Peyer's patch (tissue), 4 donors: ENCODE data around the gene EOLA1. TPM values are rescaled to one million over a fixed set of nuclear protein-coding genes. Genes with fewer than 3 reads are reported as not detected.
A peak's percentile ranks its signal among the peaks of the same experiment; 100 is the strongest.

Experiments used
- DNase-seq, 3 donors: peaks; one replicate each; pipeline ENCODE4 v3.0.0-alpha.2; 2017 to 2019
- H3K27ac ChIP-seq, 4 donors: fragments of 200-600 bp; sonication (generic); one replicate each; pipeline ENCODE4 v1.5.1; 2016 to 2019
- H3K27me3 ChIP-seq, 2 donors: fragments of 200-600 bp; sonication (generic); one replicate each; pipeline ENCODE4 v1.5.1; 2019
- H3K36me3 ChIP-seq, 3 donors: fragments of 200-600 bp; sonication (generic); one replicate each; pipeline ENCODE4 v1.5.1; 2016 to 2019
- H3K4me1 ChIP-seq, 4 donors: fragments of 200-600 bp; sonication (generic); one replicate each; pipeline ENCODE4 v1.5.1; 2016 to 2019
- H3K4me3 ChIP-seq, 4 donors: fragments of 200-600 bp; sonication (generic); 1 replicate in 3 of 4; 2 replicates in 1 of 4; pipeline ENCODE4 v1.5.1; 2016 to 2019; ENCODE audit warnings: mild to moderate bottlenecking in 1 of 4
- H3K9me3 ChIP-seq, 4 donors: fragments of 200-600 bp; sonication (generic); one replicate each; pipeline ENCODE4 v1.5.1; 2016 to 2019; ENCODE audit warnings: mild to moderate bottlenecking in 1 of 4
- POLR2A ChIP-seq, 2 donors: fragments of 450-650 bp; IDR thresholded peaks; one replicate each; pipeline ENCODE4 v1.5.1; 2017; ENCODE audit warnings: antibody characterized with exemption in 2 of 2, mild to moderate bottlenecking in 2 of 2, moderate library complexity in 2 of 2
- total RNA-seq, 4 donors: library from RNA; depleted of rRNA; stranded (reverse); fragments of >200 nt; gene quantifications; one replicate each; pipeline ENCODE4 v1.1.0, GENCODE V29; 2016
- TF ChIP-seq, protein P1 (sequence below), 6 experiments: fragments of 450-650 bp in 4 of 6; fragments of 200-600 bp in 2 of 6; sonication (generic) in 1 of 6; IDR thresholded peaks; one replicate each; pipeline ENCODE4 v1.5.1; 2017 to 2019; ENCODE audit warnings: antibody characterized with exemption in 6 of 6, mild to moderate bottlenecking in 3 of 6, moderate library complexity in 1 of 6

The EOLA1 gene
- total RNA-seq, 4 donors from 2014 or later: 11.9 to 23.1 (median 16.7) TPM

DNA sequence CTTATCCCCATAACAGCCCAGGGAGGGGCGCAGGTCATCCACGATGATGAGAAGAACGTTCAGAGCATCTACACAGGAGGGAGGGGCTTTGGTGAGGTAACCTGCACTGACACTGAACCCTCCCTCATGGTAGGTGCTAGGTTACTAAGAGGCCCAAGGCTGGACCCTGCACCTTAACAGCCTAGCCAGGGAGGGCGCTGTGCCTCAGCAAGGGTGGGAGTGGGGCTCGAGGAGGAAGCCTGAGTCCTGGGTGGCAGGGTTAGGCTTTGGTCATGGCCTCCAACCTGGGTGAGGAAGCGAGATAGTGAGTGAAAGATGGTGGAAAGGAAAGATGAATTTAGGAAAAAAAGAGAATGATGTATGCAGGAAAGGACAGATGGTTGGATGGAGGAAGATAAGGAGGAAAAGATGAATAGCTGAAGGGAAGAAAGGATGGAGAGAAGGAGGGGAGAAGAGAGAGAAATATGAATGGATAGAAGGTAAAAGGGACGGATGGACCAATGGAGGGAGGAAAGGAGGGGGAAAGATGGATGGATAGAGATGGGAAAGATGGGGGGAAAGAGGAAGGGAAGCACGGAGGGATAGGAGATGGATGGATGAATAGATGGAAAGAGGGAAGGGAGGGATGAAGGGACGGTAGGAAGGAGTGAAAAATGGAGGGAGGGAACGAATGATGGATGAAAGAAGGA is 36.4 kb upstream of the EOLA1 start:
- H3K27me3 ChIP-seq: no peaks in the 10 kb centered on the region
- peak in 2 of 3 donors; percentile 47 to 69 for DNase-seq
- H3K27ac ChIP-seq: peak overlapping the region; percentile 87 to 96 (median 90)
- H3K36me3 ChIP-seq: peaks cover 0 to 14% (median 0%) of the 10 kb centered on the region in 3 donors
- H3K4me1 ChIP-seq: peaks cover 0 to 5% (median 0%) of the 10 kb centered on the region in 4 donors
- TF ChIP-seq POLR2A (IDR thresholded peaks at IDR 0.05): no peak
- TF ChIP-seq, protein P1, sequence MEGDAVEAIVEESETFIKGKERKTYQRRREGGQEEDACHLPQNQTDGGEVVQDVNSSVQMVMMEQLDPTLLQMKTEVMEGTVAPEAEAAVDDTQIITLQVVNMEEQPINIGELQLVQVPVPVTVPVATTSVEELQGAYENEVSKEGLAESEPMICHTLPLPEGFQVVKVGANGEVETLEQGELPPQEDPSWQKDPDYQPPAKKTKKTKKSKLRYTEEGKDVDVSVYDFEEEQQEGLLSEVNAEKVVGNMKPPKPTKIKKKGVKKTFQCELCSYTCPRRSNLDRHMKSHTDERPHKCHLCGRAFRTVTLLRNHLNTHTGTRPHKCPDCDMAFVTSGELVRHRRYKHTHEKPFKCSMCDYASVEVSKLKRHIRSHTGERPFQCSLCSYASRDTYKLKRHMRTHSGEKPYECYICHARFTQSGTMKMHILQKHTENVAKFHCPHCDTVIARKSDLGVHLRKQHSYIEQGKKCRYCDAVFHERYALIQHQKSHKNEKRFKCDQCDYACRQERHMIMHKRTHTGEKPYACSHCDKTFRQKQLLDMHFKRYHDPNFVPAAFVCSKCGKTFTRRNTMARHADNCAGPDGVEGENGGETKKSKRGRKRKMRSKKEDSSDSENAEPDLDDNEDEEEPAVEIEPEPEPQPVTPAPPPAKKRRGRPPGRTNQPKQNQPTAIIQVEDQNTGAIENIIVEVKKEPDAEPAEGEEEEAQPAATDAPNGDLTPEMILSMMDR (IDR thresholded peaks at IDR 0.05): peak in 2 of 6 experiments; percentile 18 to 21
- H3K9me3 ChIP-seq: no peaks in the 10 kb centered on the region
- peak overlapping the region; percentile 56 to 80 (median 70) for H3K4me3 ChIP-seq

DNA sequence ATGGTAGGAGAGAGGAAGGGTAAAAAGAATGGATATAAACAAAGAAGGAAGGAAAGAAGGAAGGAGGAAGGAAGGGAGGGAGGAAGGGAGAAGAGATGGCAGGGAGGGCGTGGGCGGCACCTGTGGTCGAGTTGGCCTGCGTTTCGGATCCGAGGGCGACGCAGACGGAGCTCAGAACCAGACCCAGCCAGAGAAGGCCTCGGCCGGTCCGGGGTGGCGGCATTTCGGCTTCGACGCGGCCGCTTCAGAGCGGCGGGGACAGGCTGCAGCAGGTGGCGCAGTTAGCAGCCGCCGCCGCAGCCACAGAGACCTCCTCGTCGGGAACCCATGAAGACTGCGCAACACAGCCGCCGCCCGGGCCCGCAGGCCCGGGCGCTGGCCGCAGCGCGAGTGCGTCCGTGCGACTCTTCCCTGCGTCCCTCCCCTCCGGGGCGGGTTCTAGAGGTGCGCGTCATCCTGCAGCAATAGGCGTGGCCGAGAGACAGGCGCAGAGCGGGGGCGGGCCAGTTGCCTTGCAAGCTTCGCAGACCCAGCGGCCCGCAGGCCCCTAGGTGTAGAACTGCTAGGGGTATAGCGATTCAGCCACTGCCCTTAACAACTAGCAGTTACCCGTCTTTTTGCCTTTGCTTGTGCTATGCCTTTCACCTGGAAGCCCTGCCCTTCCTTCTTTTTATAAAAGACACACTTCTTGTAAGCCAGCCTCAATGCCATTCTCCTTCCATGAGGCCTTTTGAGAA is 35.7 kb upstream of the EOLA1 start, which contains the start of gene IDS:
Gene IDS, minus strand, starts transcription at position 392 of the 737 bp plus-strand sequence. Its CDS starts 169 bp downstream, at position 223.
- DNase-seq: peak; percentile 90 to 95 (median 90)
- Histone ChIP-seq H3K9me3 (no peaks in the 10 kb centered on the region), H3K36me3 (peaks cover 0 to 14% (median 0%) of the 10 kb centered on the region in 3 donors), H3K27ac (peak within 1 kb of the TSS; percentile 87 to 96 (median 90)), H3K4me3 (peak within 1 kb of the TSS; percentile 56 to 80 (median 70)), H3K27me3 (no peaks in the 10 kb centered on the region), H3K4me1 (peaks cover 0 to 5% (median 0%) of the 10 kb centered on the region in 4 donors)
- peak; percentile 91 for TF ChIP-seq POLR2A (IDR thresholded peaks at IDR 0.05)
- TF ChIP-seq, protein P1 (IDR thresholded peaks at IDR 0.05): no peak

DNA sequence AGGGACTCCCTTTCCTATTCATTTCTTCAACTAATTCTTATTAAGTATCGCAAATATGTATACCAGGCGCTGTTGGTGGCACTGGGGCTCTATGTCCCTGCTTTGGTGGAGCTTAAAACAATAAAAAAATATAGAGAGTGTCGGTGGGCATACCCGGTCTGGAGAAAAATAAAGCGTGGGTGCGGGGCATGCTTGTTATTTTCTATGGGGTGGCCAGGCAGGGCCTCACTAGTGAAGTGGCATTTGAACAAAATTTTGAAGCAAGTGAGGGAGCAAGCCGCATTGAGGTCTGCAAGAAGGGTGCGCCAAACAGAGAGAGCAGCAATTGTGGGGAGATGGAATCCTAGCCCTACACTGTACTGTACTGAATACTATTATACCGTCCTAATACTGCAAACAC is 35.1 kb upstream of the EOLA1 start:
- H3K4me3 ChIP-seq: peak overlapping the region in 1 of 4 donors; percentile 80
- TF ChIP-seq, protein P1 (IDR thresholded peaks at IDR 0.05): no peak
- no peak for TF ChIP-seq POLR2A (IDR thresholded peaks at IDR 0.05)
- H3K36me3 ChIP-seq: peaks cover 0 to 14% (median 0%) of the 10 kb centered on the region in 3 donors
- DNase-seq: no peak
- H3K4me1 ChIP-seq: peaks cover 0 to 5% (median 0%) of the 10 kb centered on the region in 4 donors
- peak overlapping the region; percentile 3 to 96 (median 90) for H3K27ac ChIP-seq
- no peaks in the 10 kb centered on the region for H3K9me3 ChIP-seq
- H3K27me3 ChIP-seq: no peaks in the 10 kb centered on the region

DNA sequence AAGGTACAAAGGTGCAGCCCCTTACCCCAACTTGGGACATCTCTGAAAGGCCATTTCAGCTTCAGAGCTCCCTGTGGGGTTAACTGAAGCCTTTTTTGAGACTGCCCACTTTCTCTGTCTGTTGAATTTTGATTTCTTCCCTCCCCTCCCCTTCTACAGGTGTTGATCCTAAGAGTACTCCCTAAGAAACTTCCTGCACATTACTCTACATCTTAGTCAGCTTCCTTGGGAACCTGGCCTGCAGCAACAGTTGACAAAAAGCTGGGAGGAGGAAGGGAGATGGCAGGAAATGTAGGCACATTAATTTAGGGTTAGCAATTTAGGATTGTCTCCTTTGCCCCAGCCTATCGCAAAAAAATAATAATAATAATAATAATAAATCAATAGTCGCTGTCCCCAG is 34.5 kb upstream of the EOLA1 start:
- DNase-seq: no peak
- TF ChIP-seq, protein P1 (IDR thresholded peaks at IDR 0.05): no peak
- TF ChIP-seq POLR2A (IDR thresholded peaks at IDR 0.05): no peak
- Histone ChIP-seq H3K27me3 (no peaks in the 10 kb centered on the region), H3K4me3 (no peak overlapping the region), H3K36me3 (peaks cover 0 to 10% (median 0%) of the 10 kb centered on the region in 3 donors), H3K4me1 (peaks cover 0 to 5% (median 0%) of the 10 kb centered on the region in 4 donors), H3K9me3 (no peaks in the 10 kb centered on the region), H3K27ac (no peak overlapping the region)

DNA sequence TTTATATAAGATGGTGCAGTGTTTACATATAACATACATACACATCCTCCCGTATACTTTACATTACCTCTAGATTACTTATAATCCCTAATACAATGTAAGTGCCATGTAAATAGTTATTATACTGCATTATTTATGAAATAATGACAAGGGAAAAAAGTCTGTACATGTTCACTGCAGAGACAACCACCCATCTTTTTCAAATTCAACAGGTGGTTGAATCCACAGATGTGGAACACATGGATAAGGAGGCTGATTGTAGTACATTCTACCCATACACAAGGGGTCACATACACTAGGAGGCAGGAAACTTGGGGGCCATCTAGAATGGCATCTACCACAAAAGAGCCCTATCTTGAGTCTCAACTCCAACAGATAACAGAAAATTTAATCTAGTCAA is 32.3 kb upstream of the EOLA1 start:
- Histone ChIP-seq H3K27ac (no peak overlapping the region), H3K4me1 (peaks cover 0 to 5% (median 0%) of the 10 kb centered on the region in 4 donors), H3K27me3 (no peaks in the 10 kb centered on the region), H3K36me3 (no peaks in the 10 kb centered on the region), H3K4me3 (no peak overlapping the region), H3K9me3 (no peaks in the 10 kb centered on the region)
- DNase-seq: no peak
- TF ChIP-seq POLR2A (IDR thresholded peaks at IDR 0.05): no peak
- TF ChIP-seq, protein P1 (IDR thresholded peaks at IDR 0.05): no peak
